Suprapubic skin (tissue), 3 donors: ENCODE measurements around the gene PSMD13.
"Not testable (repeated sequence)": the region's sequence is repeated elsewhere in the genome, so short reads cannot be mapped to it uniquely, and the experiment has no call there.

Experiments
- POLR2A ChIP-seq, 2 donors: fragments of 450-650 bp; IDR thresholded peaks; one replicate each; pipeline ENCODE4 v1.6.1; 2017; ENCODE audit warnings: antibody characterized with exemption in 2 of 2, mild to moderate bottlenecking in 2 of 2, moderate library complexity in 2 of 2
- TF ChIP-seq, protein P1 (sequence below), 2 donors: fragments of 200-600 bp in 1 of 2; fragments of 450-650 bp in 1 of 2; sonication (generic) in 1 of 2; IDR thresholded peaks; one replicate each; pipeline ENCODE4 v1.5.1; 2016 to 2019; ENCODE audit warnings: antibody characterized with exemption in 2 of 2, mild to moderate bottlenecking in 1 of 2, moderate library complexity in 1 of 2

- TF ChIP-seq, protein P1, sequence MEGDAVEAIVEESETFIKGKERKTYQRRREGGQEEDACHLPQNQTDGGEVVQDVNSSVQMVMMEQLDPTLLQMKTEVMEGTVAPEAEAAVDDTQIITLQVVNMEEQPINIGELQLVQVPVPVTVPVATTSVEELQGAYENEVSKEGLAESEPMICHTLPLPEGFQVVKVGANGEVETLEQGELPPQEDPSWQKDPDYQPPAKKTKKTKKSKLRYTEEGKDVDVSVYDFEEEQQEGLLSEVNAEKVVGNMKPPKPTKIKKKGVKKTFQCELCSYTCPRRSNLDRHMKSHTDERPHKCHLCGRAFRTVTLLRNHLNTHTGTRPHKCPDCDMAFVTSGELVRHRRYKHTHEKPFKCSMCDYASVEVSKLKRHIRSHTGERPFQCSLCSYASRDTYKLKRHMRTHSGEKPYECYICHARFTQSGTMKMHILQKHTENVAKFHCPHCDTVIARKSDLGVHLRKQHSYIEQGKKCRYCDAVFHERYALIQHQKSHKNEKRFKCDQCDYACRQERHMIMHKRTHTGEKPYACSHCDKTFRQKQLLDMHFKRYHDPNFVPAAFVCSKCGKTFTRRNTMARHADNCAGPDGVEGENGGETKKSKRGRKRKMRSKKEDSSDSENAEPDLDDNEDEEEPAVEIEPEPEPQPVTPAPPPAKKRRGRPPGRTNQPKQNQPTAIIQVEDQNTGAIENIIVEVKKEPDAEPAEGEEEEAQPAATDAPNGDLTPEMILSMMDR (IDR thresholded peaks at IDR 0.05), result not testable (repeated sequence)
- TF ChIP-seq POLR2A (IDR thresholded peaks at IDR 0.05), result peak in 1 of 2 donors; percentile 9
Measured at GRCh38 chr11:268716-269145, 32.0 kb downstream of the PSMD13 start.
